GM12878 (cell line): ENCODE data around the gene PCDHGC5. TPM values are rescaled to one million over a fixed set of nuclear protein-coding genes. Genes with fewer than 3 reads are reported as not detected.

Experiments used
- ATAC-seq: fragments of 200-7000 bp; cut with Tn5 transposase; 3 replicates; pipeline ENCODE4 v1.9.1; 2020; ENCODE audit warnings: mild to moderate bottlenecking, moderate library complexity
- BruUV-seq: library from RNA; stranded (reverse); fragments of 400-500 nt; replicated peaks from 2 replicates; lab custom pipeline; 2021; lab: Mats Ljungman, UMichigan
- CTCF ChIA-PET: fragments of 300-600 bp; sonication (Branson Sonifier 250); formaldehyde crosslinking; extraction: SDS; loops from one replicate; lab custom pipeline; 2021; ENCODE audit warnings: inconsistent platforms; lab: Yijun Ruan, JAX
- POLR2A ChIA-PET: fragments of 350-600 bp; formaldehyde crosslinking; extraction: SDS; loops from one replicate; lab custom pipeline; 2021; ENCODE audit warnings: inconsistent platforms; lab: Charles Lee
- RAD21 ChIA-PET: fragments of 300-600 bp; sonication (Branson Sonifier 250); formaldehyde crosslinking; loops from one replicate; lab custom pipeline; 2023; ENCODE audit warnings: antibody characterized with exemption; ENCODE audit not compliant: unreplicated experiment; lab: Charles Lee
- SMC1A ChIA-PET: fragments of 300-600 bp; sonication (Branson Sonifier 250); formaldehyde crosslinking; loops from one replicate; lab custom pipeline; 2023; ENCODE audit not compliant: unreplicated experiment, uncharacterized antibody; lab: Charles Lee
- DNase-seq: peaks from one replicate; pipeline ENCODE4 v3.0.0-alpha.2; 2011; ENCODE audit warnings: low read depth, low spot score
- FAIRE-seq: peaks from 3 replicates; lab custom pipeline; 2011; peaks lifted over from hg19 to GRCh38; lab: Jason Lieb, UNC
- H2AFZ ChIP-seq: 2 replicates; pipeline ENCODE4 v1.6.0; 2011; ENCODE audit warnings: low read depth, low read length, control low read depth; ENCODE audit not compliant: control insufficient read depth
- H3K27ac ChIP-seq: 2 replicates; pipeline ENCODE4 v1.5.1; 2011; ENCODE audit warnings: control low read depth; ENCODE audit not compliant: control insufficient read depth, insufficient read depth
- H3K27me3 ChIP-seq, 2 experiments: replicated peaks in 1 of 2; 2 replicates each; pipeline versions ENCODE4 v1.6.0 to v1.6.1; 2011; ENCODE audit warnings: low read length in 1 of 2; ENCODE audit not compliant: control insufficient read depth in 2 of 2, insufficient read depth in 2 of 2
- H3K36me3 ChIP-seq, 2 experiments: 2 replicates each; pipeline ENCODE4 v1.5.1; 2011; ENCODE audit warnings: low read length in 1 of 2; ENCODE audit not compliant: control insufficient read depth in 2 of 2, insufficient read depth in 2 of 2
- H3K4me1 ChIP-seq: 2 replicates; pipeline ENCODE4 v1.6.1; 2011; ENCODE audit warnings: mild to moderate bottlenecking, low read length, moderate library complexity, mixed read lengths; ENCODE audit not compliant: control insufficient read depth, insufficient read depth
- H3K4me2 ChIP-seq: 2 replicates; pipeline ENCODE4 v1.6.0; 2011; ENCODE audit warnings: control low read depth; ENCODE audit not compliant: control insufficient read depth, insufficient read depth
- H3K4me3 ChIP-seq: fragments of 200-600 bp; sonication (generic); 2 replicates; pipeline ENCODE4 v1.5.1; 2016
- H3K79me2 ChIP-seq: 2 replicates; pipeline ENCODE4 v1.6.0; 2011; ENCODE audit warnings: low read length; ENCODE audit not compliant: control insufficient read depth, insufficient read depth
- H3K9ac ChIP-seq: 2 replicates; pipeline ENCODE4 v1.8.0; 2011; ENCODE audit warnings: low read length, control low read depth, mixed read lengths; ENCODE audit not compliant: control insufficient read depth, insufficient read depth
- H3K9me3 ChIP-seq: replicated peaks from 3 replicates; pipeline ENCODE4 v1.5.1; 2011; ENCODE audit warnings: mild to moderate bottlenecking, low read length; ENCODE audit not compliant: control insufficient read depth, insufficient read depth
- H4K20me1 ChIP-seq: 2 replicates; pipeline ENCODE4 v1.6.0; 2011; ENCODE audit not compliant: control insufficient read depth, insufficient read depth
- BHLHE40 ChIP-seq, 2 experiments: fragments of 450-650 bp in 1 of 2; IDR thresholded peaks; 2 replicates each; pipeline ENCODE4 v1.6.1; 2011 to 2017; ENCODE audit warnings: low read depth in 2 of 2, borderline replicate concordance in 1 of 2, improper control_type of control experiment in 1 of 2, low read length in 1 of 2, mild to moderate bottlenecking in 1 of 2
- CBFB ChIP-seq: IDR thresholded peaks from 2 replicates; pipeline ENCODE4 v1.6.1; 2016; ENCODE audit warnings: antibody characterized with exemption, low read depth
- CHD2 ChIP-seq: IDR thresholded peaks from 2 replicates; pipeline ENCODE4 v1.6.1; 2011; ENCODE audit warnings: low read depth, low read length, improper control_type of control experiment, borderline replicate concordance
- ETV6 ChIP-seq, 2 experiments: fragments of 450-650 bp in 1 of 2; IDR thresholded peaks in 1 of 2; conservative IDR thresholded peaks in 1 of 2; 2 replicates each; pipeline ENCODE4 v1.6.1; 2014; ENCODE audit warnings: antibody characterized with exemption in 1 of 2, borderline replicate concordance in 1 of 2, low read depth in 1 of 2, mild to moderate bottlenecking in 1 of 2, moderate library complexity in 1 of 2
- FOXM1 ChIP-seq: IDR thresholded peaks from 2 replicates; pipeline ENCODE4 v1.6.1; 2012; ENCODE audit warnings: low read depth, mild to moderate bottlenecking, inconsistent platforms, low read length, moderate library complexity
- PAX5 ChIP-seq: IDR thresholded peaks from 2 replicates; pipeline ENCODE4 v1.6.1; 2011; ENCODE audit warnings: low read depth, low read length, borderline replicate concordance
- RUNX3 ChIP-seq: IDR thresholded peaks from 2 replicates; pipeline ENCODE4 v1.6.1; 2012; ENCODE audit warnings: low read length, inconsistent platforms
- SUPT20H ChIP-seq: IDR thresholded peaks from 2 replicates; pipeline ENCODE4 v1.6.1; 2011; ENCODE audit warnings: low read depth, mild to moderate bottlenecking, low read length, moderate library complexity, borderline replicate concordance; ENCODE audit not compliant: control insufficient read depth
- TARDBP ChIP-seq: IDR thresholded peaks from 2 replicates; pipeline ENCODE4 v1.6.1; 2016; ENCODE audit warnings: borderline replicate concordance
- TCF3 ChIP-seq: IDR thresholded peaks from 2 replicates; pipeline ENCODE4 v1.6.1; 2012; ENCODE audit warnings: low read depth, mild to moderate bottlenecking, low read length, borderline replicate concordance; ENCODE audit not compliant: insufficient read depth
- WRNIP1 ChIP-seq: IDR thresholded peaks from 2 replicates; pipeline ENCODE4 v1.6.1; 2011; ENCODE audit warnings: low read depth, low read length, improper control_type of control experiment, borderline replicate concordance
- WGBS: methylation state at CpG from one replicate; pipeline ENCODE4 v1.1.6; 2016; ENCODE audit warnings: low lambda C conversion rate; ENCODE audit not compliant: insufficient replicate concordance, insufficient coverage; ENCODE audit errors: missing lambda C conversion rate; 5-methylcytosine and 5-hydroxymethylcytosine counted together
- in situ Hi-C: fragments of 300-500 bp; cut with MboI; formaldehyde crosslinking; loops from 9 replicates; pipeline ENCODE4 v1.14.3; 2018; ENCODE audit warnings: mixed read lengths
- intact Hi-C: fragments of 100-400 bp; cut with micrococcal nuclease; formaldehyde crosslinking; loops from one replicate; pipeline ENCODE4 v1.14.2; 2022; ENCODE audit not compliant: unreplicated experiment
- polyA plus RNA-seq, 11 experiments: library from polyadenylated mRNA; depleted of rRNA in 4 of 11; unstranded in 6 of 11; stranded (reverse) in 5 of 11; fragments of >200 nt; fragmentation: Nextera tagmentation in 4 of 11; fragmentation: Illumina TruSeq in 1 of 11; extraction: Ambion mirVana in 4 of 11; extraction: Trizol in 1 of 11; gene quantifications; 1 replicate in 1 of 11; 2 replicates in 10 of 11; pipeline versions ENCODE4 v1.2.1 to v1.2.3, GENCODE V29; 2011 to 2016; ENCODE audit warnings: inconsistent platforms in 2 of 11, missing spikeins in 2 of 11, low read depth in 1 of 11
- total RNA-seq, 4 experiments: library from RNA; depleted of rRNA in 3 of 4; stranded (reverse); fragments of >200 nt in 3 of 4; fragmentation: Illumina TruSeq in 1 of 4; extraction: Trizol in 1 of 4; gene quantifications; 2 replicates each; pipeline versions ENCODE4 v1.2.1 to v1.2.3, GENCODE V29; 2013 to 2021
- TF ChIP-seq, protein P1 (sequence below): fragments of 450-650 bp; IDR thresholded peaks from 2 replicates; pipeline ENCODE4 v1.6.1; 2017; ENCODE audit warnings: mild to moderate bottlenecking
- TF ChIP-seq, protein P2 (sequence below): fragments of 450-650 bp; IDR thresholded peaks from 2 replicates; pipeline ENCODE4 v1.6.1; 2017; ENCODE audit warnings: mild to moderate bottlenecking, moderate library complexity
- TF ChIP-seq, protein P3 (sequence below): fragments of 450-650 bp; IDR thresholded peaks from 2 replicates; pipeline ENCODE4 v1.6.1; 2017; ENCODE audit warnings: mild to moderate bottlenecking, low read depth, inconsistent platforms; ENCODE audit not compliant: poor library complexity, severe bottlenecking

The PCDHGC5 gene
- total and polyA plus RNA-seq, 10 of the 15 experiments (the other 5 are each of a cell fraction or from before 2014, with no cell fraction given): 0.05 to 0.87 (median 0.18) TPM; not detected in 2

DNA sequence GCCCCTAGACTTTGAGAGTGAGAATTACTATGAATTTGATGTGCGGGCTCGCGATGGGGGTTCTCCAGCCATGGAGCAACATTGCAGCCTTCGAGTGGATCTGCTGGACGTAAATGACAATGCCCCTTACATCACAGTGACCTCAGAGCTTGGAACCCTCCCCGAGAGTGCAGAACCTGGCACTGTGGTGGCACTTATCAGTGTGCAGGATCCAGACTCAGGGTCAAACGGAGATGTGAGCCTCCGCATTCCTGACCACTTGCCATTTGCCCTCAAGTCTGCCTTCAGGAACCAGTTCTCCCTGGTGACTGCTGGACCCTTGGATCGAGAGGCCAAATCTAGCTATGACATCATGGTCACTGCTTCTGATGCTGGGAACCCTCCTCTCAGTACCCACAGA lies 2.8 kb upstream of the PCDHGC5 start:
- no peak overlapping the region for H3K4me2 ChIP-seq
- ChIA-PET RAD21 (interaction anchor here (1.0 to 1.5 kb wide), 3 partner anchors 11 to 27 kb away, joined by 3 to 4 read pairs (median 3); partner anchors contain the start of gene PCDHGC3), POLR2A (no interaction called here), CTCF (interaction anchor here (1.6 to 8.1 kb wide), 5 partner anchors 10 to 78 kb away, joined by 4 to 90 read pairs (median 8); partner anchors contain the start of gene PCDHGC3), SMC1A (interaction anchor here (1.2 to 2.3 kb wide), 2 partner anchors 11 to 72 kb away, joined by 5 to 6 read pairs; partner anchors contain the start of gene PCDHGC3)
- H3K27me3 ChIP-seq: peaks cover 0 to 3% of the 10 kb centered on the region in 2 experiments; a peak in 2 of 4 replicates
- peaks cover 3% of the 10 kb centered on the region for H3K4me1 ChIP-seq
- no peaks in the 10 kb centered on the region; the same call in 2 of the 3 replicates for H3K9me3 ChIP-seq
- intact Hi-C loops: no loop called here
- peak; percentile 18 for FAIRE-seq
- no peak overlapping the region for H3K9ac ChIP-seq
- H2AFZ ChIP-seq: no peak overlapping the region
- DNase-seq: no peak
- H3K4me3 ChIP-seq: no peak overlapping the region
- no peaks in the 10 kb centered on the region for H3K79me2 ChIP-seq
- no peak for ATAC-seq
- no TSS peak for BruUV-seq
- no peaks in the 10 kb centered on the region; a peak in 1 of 4 replicates for H3K36me3 ChIP-seq
- WGBS: 99% methylated on average over 9 of the region's 9 CpGs
- H4K20me1 ChIP-seq: no peaks in the 10 kb centered on the region
- H3K27ac ChIP-seq: no peak overlapping the region
- in situ Hi-C loops: no loop called here
- TF ChIP-seq FOXM1 (no peak), CHD2 (no peak), BHLHE40 (IDR thresholded peaks at IDR 0.05; ENCODE audit: borderline replicate concordance in 1 of 2, low read depth in 2 of 2, low read length in 1 of 2) (no peak), ETV6 (conservative IDR thresholded peaks at IDR 0.05 in 1 of 2, IDR thresholded peaks at IDR 0.05 in 1 of 2; ENCODE audit: borderline replicate concordance in 1 of 2, low read depth in 1 of 2) (no peak), RUNX3 (no peak), PAX5 (no peak), TARDBP (no peak), TCF3 (no peak), CBFB (no peak), SUPT20H (no peak), WRNIP1 (no peak)
- TF ChIP-seq, protein P1, sequence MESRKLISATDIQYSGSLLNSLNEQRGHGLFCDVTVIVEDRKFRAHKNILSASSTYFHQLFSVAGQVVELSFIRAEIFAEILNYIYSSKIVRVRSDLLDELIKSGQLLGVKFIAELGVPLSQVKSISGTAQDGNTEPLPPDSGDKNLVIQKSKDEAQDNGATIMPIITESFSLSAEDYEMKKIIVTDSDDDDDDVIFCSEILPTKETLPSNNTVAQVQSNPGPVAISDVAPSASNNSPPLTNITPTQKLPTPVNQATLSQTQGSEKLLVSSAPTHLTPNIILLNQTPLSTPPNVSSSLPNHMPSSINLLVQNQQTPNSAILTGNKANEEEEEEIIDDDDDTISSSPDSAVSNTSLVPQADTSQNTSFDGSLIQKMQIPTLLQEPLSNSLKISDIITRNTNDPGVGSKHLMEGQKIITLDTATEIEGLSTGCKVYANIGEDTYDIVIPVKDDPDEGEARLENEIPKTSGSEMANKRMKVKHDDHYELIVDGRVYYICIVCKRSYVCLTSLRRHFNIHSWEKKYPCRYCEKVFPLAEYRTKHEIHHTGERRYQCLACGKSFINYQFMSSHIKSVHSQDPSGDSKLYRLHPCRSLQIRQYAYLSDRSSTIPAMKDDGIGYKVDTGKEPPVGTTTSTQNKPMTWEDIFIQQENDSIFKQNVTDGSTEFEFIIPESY: no peak
- TF ChIP-seq, protein P2, sequence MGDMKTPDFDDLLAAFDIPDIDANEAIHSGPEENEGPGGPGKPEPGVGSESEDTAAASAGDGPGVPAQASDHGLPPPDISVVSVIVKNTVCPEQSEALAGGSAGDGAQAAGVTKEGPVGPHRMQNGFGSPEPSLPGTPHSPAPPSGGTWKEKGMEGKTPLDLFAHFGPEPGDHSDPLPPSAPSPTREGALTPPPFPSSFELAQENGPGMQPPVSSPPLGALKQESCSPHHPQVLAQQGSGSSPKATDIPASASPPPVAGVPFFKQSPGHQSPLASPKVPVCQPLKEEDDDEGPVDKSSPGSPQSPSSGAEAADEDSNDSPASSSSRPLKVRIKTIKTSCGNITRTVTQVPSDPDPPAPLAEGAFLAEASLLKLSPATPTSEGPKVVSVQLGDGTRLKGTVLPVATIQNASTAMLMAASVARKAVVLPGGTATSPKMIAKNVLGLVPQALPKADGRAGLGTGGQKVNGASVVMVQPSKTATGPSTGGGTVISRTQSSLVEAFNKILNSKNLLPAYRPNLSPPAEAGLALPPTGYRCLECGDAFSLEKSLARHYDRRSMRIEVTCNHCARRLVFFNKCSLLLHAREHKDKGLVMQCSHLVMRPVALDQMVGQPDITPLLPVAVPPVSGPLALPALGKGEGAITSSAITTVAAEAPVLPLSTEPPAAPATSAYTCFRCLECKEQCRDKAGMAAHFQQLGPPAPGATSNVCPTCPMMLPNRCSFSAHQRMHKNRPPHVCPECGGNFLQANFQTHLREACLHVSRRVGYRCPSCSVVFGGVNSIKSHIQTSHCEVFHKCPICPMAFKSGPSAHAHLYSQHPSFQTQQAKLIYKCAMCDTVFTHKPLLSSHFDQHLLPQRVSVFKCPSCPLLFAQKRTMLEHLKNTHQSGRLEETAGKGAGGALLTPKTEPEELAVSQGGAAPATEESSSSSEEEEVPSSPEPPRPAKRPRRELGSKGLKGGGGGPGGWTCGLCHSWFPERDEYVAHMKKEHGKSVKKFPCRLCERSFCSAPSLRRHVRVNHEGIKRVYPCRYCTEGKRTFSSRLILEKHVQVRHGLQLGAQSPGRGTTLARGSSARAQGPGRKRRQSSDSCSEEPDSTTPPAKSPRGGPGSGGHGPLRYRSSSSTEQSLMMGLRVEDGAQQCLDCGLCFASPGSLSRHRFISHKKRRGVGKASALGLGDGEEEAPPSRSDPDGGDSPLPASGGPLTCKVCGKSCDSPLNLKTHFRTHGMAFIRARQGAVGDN: no peak
- TF ChIP-seq, protein P3, sequence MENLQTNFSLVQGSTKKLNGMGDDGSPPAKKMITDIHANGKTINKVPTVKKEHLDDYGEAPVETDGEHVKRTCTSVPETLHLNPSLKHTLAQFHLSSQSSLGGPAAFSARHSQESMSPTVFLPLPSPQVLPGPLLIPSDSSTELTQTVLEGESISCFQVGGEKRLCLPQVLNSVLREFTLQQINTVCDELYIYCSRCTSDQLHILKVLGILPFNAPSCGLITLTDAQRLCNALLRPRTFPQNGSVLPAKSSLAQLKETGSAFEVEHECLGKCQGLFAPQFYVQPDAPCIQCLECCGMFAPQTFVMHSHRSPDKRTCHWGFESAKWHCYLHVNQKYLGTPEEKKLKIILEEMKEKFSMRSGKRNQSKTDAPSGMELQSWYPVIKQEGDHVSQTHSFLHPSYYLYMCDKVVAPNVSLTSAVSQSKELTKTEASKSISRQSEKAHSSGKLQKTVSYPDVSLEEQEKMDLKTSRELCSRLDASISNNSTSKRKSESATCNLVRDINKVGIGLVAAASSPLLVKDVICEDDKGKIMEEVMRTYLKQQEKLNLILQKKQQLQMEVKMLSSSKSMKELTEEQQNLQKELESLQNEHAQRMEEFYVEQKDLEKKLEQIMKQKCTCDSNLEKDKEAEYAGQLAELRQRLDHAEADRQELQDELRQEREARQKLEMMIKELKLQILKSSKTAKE: no peak
